PC-3 (cell line): ENCODE measurements around the gene COL4A1. TPM values are rescaled to one million over a fixed set of nuclear protein-coding genes. Genes with fewer than 3 reads are reported as not detected.

Experiments
- ATAC-seq: fragments of 200-7000 bp; cut with Tn5 transposase; 2 replicates; pipeline ENCODE4 v1.9.1; 2020; ENCODE audit warnings: mild to moderate bottlenecking, moderate library complexity
- BruUV-seq: library from RNA; stranded (reverse); fragments of 400-500 nt; replicated peaks from 2 replicates; lab custom pipeline; 2021; lab: Mats Ljungman, UMichigan
- CTCF ChIA-PET: fragments of 300-600 bp; sonication (Branson Sonifier 250); formaldehyde crosslinking; loops from one replicate; lab custom pipeline; 2022; ENCODE audit warnings: antibody characterized with exemption; lab: Charles Lee
- POLR2A ChIA-PET: fragments of 300-600 bp; sonication (Branson Sonifier 250); formaldehyde crosslinking; loops from one replicate; lab custom pipeline; 2022; ENCODE audit warnings: antibody characterized with exemption; ENCODE audit not compliant: unreplicated experiment; lab: Charles Lee
- DNase-seq: peaks from one replicate; pipeline ENCODE4 v3.0.0-alpha.2; 2015
- H2AFZ ChIP-seq: fragments of 300-600 bp; sonication (generic); 2 replicates; pipeline ENCODE4 v1.6.0; 2016; ENCODE audit warnings: antibody characterized with exemption, low read length
- H3F3A ChIP-seq: fragments of 300-600 bp; sonication (generic); one replicate; pipeline ENCODE4 v1.6.0; 2017; ENCODE audit warnings: antibody characterized with exemption, low read length, control low read depth, mild to moderate bottlenecking; ENCODE audit not compliant: unreplicated experiment
- H3K27ac ChIP-seq: fragments of 300-600 bp; sonication (generic); 2 replicates; pipeline ENCODE4 v1.5.1; 2016; ENCODE audit warnings: mild to moderate bottlenecking, low read length
- H3K27me3 ChIP-seq: fragments of 300-600 bp; sonication (generic); 2 replicates; pipeline ENCODE4 v1.6.1; 2016; ENCODE audit warnings: low read length, mixed read lengths
- H3K36me3 ChIP-seq: fragments of 300-600 bp; sonication (generic); 2 replicates; pipeline ENCODE4 v1.6.1; 2016; ENCODE audit warnings: low read depth, mixed run types, low read length, mixed read lengths
- H3K4me1 ChIP-seq: fragments of 300-600 bp; sonication (generic); 2 replicates; pipeline ENCODE4 v1.5.1; 2016; ENCODE audit warnings: low read length; ENCODE audit not compliant: insufficient read depth
- H3K4me2 ChIP-seq: fragments of 300-600 bp; sonication (generic); 2 replicates; pipeline ENCODE4 v1.6.0; 2016; ENCODE audit warnings: low read length
- H3K4me3 ChIP-seq: fragments of 300-600 bp; sonication (generic); 2 replicates; pipeline ENCODE4 v1.5.1; 2016; ENCODE audit warnings: mild to moderate bottlenecking, low read length, mixed read lengths
- H3K79me2 ChIP-seq: fragments of 300-600 bp; sonication (generic); 2 replicates; pipeline ENCODE4 v1.6.1; 2017; ENCODE audit warnings: low read length, mixed read lengths
- H3K9ac ChIP-seq: fragments of 300-600 bp; sonication (generic); 2 replicates; pipeline ENCODE4 v1.6.0; 2016; ENCODE audit warnings: mild to moderate bottlenecking, low read length
- H3K9me2 ChIP-seq: fragments of 300-600 bp; sonication (generic); replicated peaks from 2 replicates; pipeline ENCODE4 v1.6.1; 2016; ENCODE audit warnings: mixed run types, low read length, mixed read lengths
- H3K9me3 ChIP-seq: fragments of 300-600 bp; sonication (generic); 2 replicates; pipeline ENCODE4 v1.6.1; 2016; ENCODE audit warnings: low read length, mixed read lengths
- H4K20me1 ChIP-seq: fragments of 300-600 bp; sonication (generic); 2 replicates; pipeline ENCODE4 v1.6.1; 2016; ENCODE audit warnings: low read length, mixed read lengths
- EZH2 ChIP-seq: fragments of 300-600 bp; sonication (generic); IDR thresholded peaks from one replicate; pipeline ENCODE4 v1.6.1; 2017; ENCODE audit warnings: antibody characterized with exemption, mild to moderate bottlenecking, low read length; ENCODE audit not compliant: unreplicated experiment
- EZH2phosphoT487 ChIP-seq: fragments of 300-600 bp; sonication (generic); IDR thresholded peaks from 2 replicates; pipeline ENCODE4 v1.6.1; 2018; ENCODE audit warnings: mild to moderate bottlenecking, antibody characterized with exemption, low read length, borderline replicate concordance
- intact Hi-C: fragments of 100-400 bp; cut with micrococcal nuclease; formaldehyde crosslinking; loops from 2 replicates; pipeline ENCODE4 v1.9.0; 2023
- total RNA-seq: library from RNA; depleted of rRNA; stranded (reverse); fragments of >200 nt; gene quantifications from 2 replicates; pipeline ENCODE4 v1.2.3, GENCODE V29; 2014
- TF ChIP-seq, protein P1 (sequence below): fragments of 300-600 bp; sonication (generic); conservative IDR thresholded peaks from 2 replicates; pipeline ENCODE4 v1.5.1; 2017; ENCODE audit warnings: antibody characterized with exemption, low read depth, mild to moderate bottlenecking, low read length

Gene COL4A1
- total RNA-seq, 1 experiment from 2014 or later = 48.7 TPM

DNA sequence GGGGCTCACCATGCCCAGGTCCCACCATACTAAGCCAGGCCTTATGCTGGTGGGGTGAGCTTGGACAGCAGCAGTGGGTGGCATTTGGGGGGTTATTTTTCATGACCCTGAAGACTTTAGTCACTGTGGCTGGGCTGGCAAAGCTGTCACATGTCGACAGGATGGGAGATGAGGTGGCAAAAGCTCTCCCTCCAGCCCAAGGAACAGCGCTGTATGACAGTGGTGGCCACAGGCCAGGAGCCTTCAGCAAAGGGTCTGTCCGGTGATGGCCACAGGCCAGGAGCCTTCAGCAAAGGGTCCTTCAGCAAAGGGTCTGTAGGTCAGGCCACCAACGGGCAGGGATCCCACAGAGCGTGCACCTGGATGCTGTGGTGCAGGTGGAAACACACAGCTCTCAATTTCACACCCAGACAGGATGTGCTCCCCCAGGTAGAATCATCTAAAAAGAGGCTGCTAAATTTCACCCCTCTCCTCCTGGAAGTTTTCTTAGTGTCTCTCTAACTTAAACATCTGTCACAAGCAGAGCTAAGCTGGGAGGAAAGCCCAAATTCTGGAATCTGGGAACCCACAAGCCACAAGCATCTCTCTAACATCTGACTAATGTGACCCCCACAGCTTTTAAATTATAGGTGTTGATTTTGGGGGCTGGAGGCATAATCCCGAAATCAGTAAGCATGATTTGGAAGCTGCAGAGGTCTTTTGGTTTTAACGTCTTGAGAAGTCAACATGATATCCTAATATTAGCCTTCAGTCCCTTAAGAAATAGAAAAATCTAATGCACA, 23.0 kb downstream of the COL4A1 start:
- no peaks in the 10 kb centered on the region for H3K79me2 ChIP-seq
- CTCF ChIA-PET = no interaction called here
- no peaks in the 10 kb centered on the region for H4K20me1 ChIP-seq

DNA sequence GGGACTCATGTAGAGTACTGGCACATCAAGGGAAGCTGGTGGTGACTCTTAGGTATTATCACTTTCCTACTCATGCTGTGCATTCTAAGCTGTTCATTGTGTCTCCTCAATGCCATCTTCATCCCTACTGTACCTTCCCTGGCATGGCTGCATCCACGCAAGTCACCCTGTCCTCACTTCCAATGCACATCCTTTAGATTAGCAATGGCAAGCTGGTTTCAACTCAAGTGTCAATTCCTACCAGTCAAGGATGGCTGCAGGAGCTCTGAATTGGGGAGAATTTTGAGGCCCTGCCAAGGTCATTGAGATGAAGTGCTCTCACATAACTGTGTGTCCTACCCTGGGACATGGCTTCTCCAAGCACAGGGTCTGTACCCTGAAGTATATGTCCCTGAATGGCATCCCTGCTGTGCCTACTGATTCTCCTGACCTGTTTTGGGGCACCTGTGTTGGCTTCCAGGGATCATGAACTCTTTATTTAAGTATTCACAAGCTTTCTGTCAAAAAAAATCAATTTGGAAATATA, 24.6 kb downstream of the COL4A1 start:
- H4K20me1 ChIP-seq = no peaks in the 10 kb centered on the region
- ChIA-PET POLR2A (no interaction called here), CTCF (no interaction called here)
- ATAC-seq (no peak), DNase-seq (no peak)
- H3K9me3 ChIP-seq = no peaks in the 10 kb centered on the region
- no peaks in the 10 kb centered on the region for H3K27me3 ChIP-seq
- H3K27ac ChIP-seq = no peak overlapping the region
- no peaks in the 10 kb centered on the region for H3F3A ChIP-seq
- no peak overlapping the region for H2AFZ ChIP-seq
- BruUV-seq = no TSS peak
- H3K9ac ChIP-seq = no peak overlapping the region
- no peaks in the 10 kb centered on the region for H3K9me2 ChIP-seq
- intact Hi-C loops = no loop called here
- no peak overlapping the region for H3K4me3 ChIP-seq
- TF ChIP-seq, protein P1, sequence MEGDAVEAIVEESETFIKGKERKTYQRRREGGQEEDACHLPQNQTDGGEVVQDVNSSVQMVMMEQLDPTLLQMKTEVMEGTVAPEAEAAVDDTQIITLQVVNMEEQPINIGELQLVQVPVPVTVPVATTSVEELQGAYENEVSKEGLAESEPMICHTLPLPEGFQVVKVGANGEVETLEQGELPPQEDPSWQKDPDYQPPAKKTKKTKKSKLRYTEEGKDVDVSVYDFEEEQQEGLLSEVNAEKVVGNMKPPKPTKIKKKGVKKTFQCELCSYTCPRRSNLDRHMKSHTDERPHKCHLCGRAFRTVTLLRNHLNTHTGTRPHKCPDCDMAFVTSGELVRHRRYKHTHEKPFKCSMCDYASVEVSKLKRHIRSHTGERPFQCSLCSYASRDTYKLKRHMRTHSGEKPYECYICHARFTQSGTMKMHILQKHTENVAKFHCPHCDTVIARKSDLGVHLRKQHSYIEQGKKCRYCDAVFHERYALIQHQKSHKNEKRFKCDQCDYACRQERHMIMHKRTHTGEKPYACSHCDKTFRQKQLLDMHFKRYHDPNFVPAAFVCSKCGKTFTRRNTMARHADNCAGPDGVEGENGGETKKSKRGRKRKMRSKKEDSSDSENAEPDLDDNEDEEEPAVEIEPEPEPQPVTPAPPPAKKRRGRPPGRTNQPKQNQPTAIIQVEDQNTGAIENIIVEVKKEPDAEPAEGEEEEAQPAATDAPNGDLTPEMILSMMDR = no peak
- TF ChIP-seq EZH2 = no peak
- TF ChIP-seq EZH2phosphoT487 = no peak
- no peak overlapping the region for H3K4me2 ChIP-seq
- no peaks in the 10 kb centered on the region for H3K4me1 ChIP-seq
- H3K79me2 ChIP-seq = no peaks in the 10 kb centered on the region
- no peaks in the 10 kb centered on the region for H3K36me3 ChIP-seq

More for the DNA sequence above, 23.0 kb downstream of the COL4A1 start:
- intact Hi-C loops = no loop called here
- H3K9me2 ChIP-seq = no peaks in the 10 kb centered on the region
- no peak overlapping the region for H3K4me2 ChIP-seq
- BruUV-seq = no TSS peak
- POLR2A ChIA-PET = no interaction called here
- H3F3A ChIP-seq = no peaks in the 10 kb centered on the region
- DNase-seq (no peak), ATAC-seq (no peak)
- no peak overlapping the region for H3K27ac ChIP-seq
- no peaks in the 10 kb centered on the region for H3K4me1 ChIP-seq
- no peaks in the 10 kb centered on the region for H3K9me3 ChIP-seq
- no peak overlapping the region for H2AFZ ChIP-seq
- H3K4me3 ChIP-seq = no peak overlapping the region
- TF ChIP-seq EZH2 = no peak
- TF ChIP-seq, protein P1 = no peak
- no peak for TF ChIP-seq EZH2phosphoT487
- H3K9ac ChIP-seq = no peak overlapping the region
- no peaks in the 10 kb centered on the region for H3K36me3 ChIP-seq
- no peaks in the 10 kb centered on the region for H3K27me3 ChIP-seq

DNA sequence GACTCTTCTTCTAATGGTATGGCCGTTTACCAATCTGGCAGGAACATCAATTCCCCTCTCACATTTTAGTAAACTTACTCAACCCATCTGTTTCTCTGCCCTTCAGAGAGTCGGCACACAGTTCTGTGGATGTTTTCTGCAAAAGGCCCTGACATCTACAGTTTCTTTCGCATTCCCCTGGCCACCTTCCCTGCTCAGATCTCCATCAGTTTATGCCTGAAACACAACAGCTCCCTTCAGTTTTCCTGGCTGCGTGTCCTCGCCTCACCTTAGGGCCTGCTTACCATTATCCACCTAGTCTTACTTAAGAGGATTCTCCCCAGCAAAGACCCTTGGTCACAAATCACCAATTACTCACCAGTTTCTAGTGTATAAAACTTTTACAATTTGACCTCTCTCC, 25.2 kb downstream of the COL4A1 start:
- ChIA-PET POLR2A (no interaction called here), CTCF (no interaction called here)
- intact Hi-C loops = no loop called here
- Histone ChIP-seq H3K9me3 (no peaks in the 10 kb centered on the region), H3F3A (no peaks in the 10 kb centered on the region), H2AFZ (no peak overlapping the region), H3K4me2 (no peak overlapping the region), H3K4me3 (no peak overlapping the region), H3K27ac (no peak overlapping the region), H3K79me2 (no peaks in the 10 kb centered on the region), H3K9me2 (no peaks in the 10 kb centered on the region), H3K36me3 (no peaks in the 10 kb centered on the region), H3K27me3 (no peaks in the 10 kb centered on the region), H3K9ac (no peak overlapping the region), H3K4me1 (no peaks in the 10 kb centered on the region), H4K20me1 (no peaks in the 10 kb centered on the region)
- no TSS peak for BruUV-seq
- TF ChIP-seq EZH2 (no peak), EZH2phosphoT487 (no peak)
- TF ChIP-seq, protein P1 = no peak
- DNase-seq = no peak
- no peak for ATAC-seq
